MM.1S (cell line): ENCODE data around the gene C15orf62.

Experiments used
- DNase-seq: peaks from one replicate; pipeline ENCODE4 v3.0.0-alpha.2; 2015
- H2AFZ ChIP-seq: fragments of 300-600 bp; sonication (generic); 2 replicates; pipeline ENCODE4 v1.6.0; 2016; ENCODE audit warnings: antibody characterized with exemption, low read length
- H3F3A ChIP-seq: fragments of 300-600 bp; sonication (generic); 2 replicates; pipeline ENCODE4 v1.6.1; 2016; ENCODE audit warnings: mild to moderate bottlenecking, antibody characterized with exemption, low read length, moderate library complexity, mixed read lengths; ENCODE audit not compliant: insufficient read depth
- H3K27ac ChIP-seq: fragments of 300-600 bp; sonication (generic); 2 replicates; pipeline ENCODE4 v1.5.1; 2016; ENCODE audit warnings: mild to moderate bottlenecking, low read length
- H3K27me3 ChIP-seq: fragments of 300-600 bp; sonication (generic); replicated peaks from 2 replicates; pipeline ENCODE4 v1.6.0; 2016; ENCODE audit warnings: low read length; ENCODE audit not compliant: insufficient read depth
- H3K36me3 ChIP-seq: fragments of 300-600 bp; sonication (generic); replicated peaks from 2 replicates; pipeline ENCODE4 v1.6.1; 2016; ENCODE audit warnings: mild to moderate bottlenecking, low read length, mixed read lengths; ENCODE audit not compliant: insufficient read depth
- H3K4me1 ChIP-seq: fragments of 300-600 bp; sonication (generic); 2 replicates; pipeline ENCODE4 v1.6.1; 2016; ENCODE audit warnings: low read length, mixed read lengths
- H3K4me2 ChIP-seq: fragments of 300-600 bp; sonication (generic); 2 replicates; pipeline ENCODE4 v1.6.0; 2016; ENCODE audit warnings: low read depth, low read length
- H3K4me3 ChIP-seq: fragments of 300-600 bp; sonication (generic); 2 replicates; pipeline ENCODE4 v1.5.1; 2016; ENCODE audit warnings: low read length, mixed read lengths
- H3K79me2 ChIP-seq: fragments of 300-600 bp; sonication (generic); 2 replicates; pipeline ENCODE4 v1.6.1; 2016; ENCODE audit warnings: mixed run types, low read length, mixed read lengths
- H3K9ac ChIP-seq: fragments of 300-600 bp; sonication (generic); 2 replicates; pipeline ENCODE4 v1.6.1; 2016; ENCODE audit warnings: low read length, mixed read lengths
- H3K9me2 ChIP-seq: fragments of 300-600 bp; sonication (generic); replicated peaks from 2 replicates; pipeline ENCODE4 v1.6.1; 2016; ENCODE audit warnings: mild to moderate bottlenecking, low read length, mixed read lengths; ENCODE audit not compliant: insufficient read depth
- H3K9me3 ChIP-seq: fragments of 300-600 bp; sonication (generic); replicated peaks from 2 replicates; pipeline ENCODE4 v1.6.1; 2016; ENCODE audit warnings: mild to moderate bottlenecking, low read length, mixed read lengths; ENCODE audit not compliant: insufficient read depth
- H4K20me1 ChIP-seq: fragments of 300-600 bp; sonication (generic); 2 replicates; pipeline ENCODE4 v1.6.1; 2016; ENCODE audit warnings: mild to moderate bottlenecking, low read length, moderate library complexity, mixed read lengths; ENCODE audit not compliant: insufficient read depth
- CTCF ChIP-seq: fragments of 300-600 bp; sonication (generic); IDR thresholded peaks from 2 replicates; pipeline ENCODE4 v1.5.1; 2016; ENCODE audit warnings: antibody characterized with exemption, low read length, mixed read lengths
- EZH2 ChIP-seq: fragments of 300-600 bp; sonication (generic); optimal IDR thresholded peaks from 2 replicates; pipeline ENCODE3; 2017; ENCODE audit warnings: low read depth, mild to moderate bottlenecking, antibody characterized with exemption, low read length, mixed read lengths
- EZH2phosphoT487 ChIP-seq: fragments of 300-600 bp; sonication (generic); IDR thresholded peaks from 2 replicates; pipeline ENCODE4 v1.6.1; 2018; ENCODE audit warnings: antibody characterized with exemption, low read length

Gene C15orf62

GRCh38 chr15:40793216-40793989 is 23.6 kb downstream of the C15orf62 start:
- Histone ChIP-seq H3K4me3 (no peak overlapping the region), H4K20me1 (no peaks in the 10 kb centered on the region), H3K27ac (no peak overlapping the region), H3K79me2 (peaks cover 5% of the 10 kb centered on the region; the same call in 1 of the 2 replicates), H3K36me3 (no peaks in the 10 kb centered on the region), H2AFZ (no peak overlapping the region), H3K4me2 (no peak overlapping the region), H3K4me1 (no peaks in the 10 kb centered on the region), H3K9me3 (no peaks in the 10 kb centered on the region), H3K9ac (no peak overlapping the region), H3K9me2 (no peaks in the 10 kb centered on the region), H3F3A (no peaks in the 10 kb centered on the region), H3K27me3 (no peaks in the 10 kb centered on the region)
- no peak for DNase-seq
- no peak for TF ChIP-seq EZH2phosphoT487
- TF ChIP-seq CTCF: no peak
- TF ChIP-seq EZH2: no peak

DNA sequence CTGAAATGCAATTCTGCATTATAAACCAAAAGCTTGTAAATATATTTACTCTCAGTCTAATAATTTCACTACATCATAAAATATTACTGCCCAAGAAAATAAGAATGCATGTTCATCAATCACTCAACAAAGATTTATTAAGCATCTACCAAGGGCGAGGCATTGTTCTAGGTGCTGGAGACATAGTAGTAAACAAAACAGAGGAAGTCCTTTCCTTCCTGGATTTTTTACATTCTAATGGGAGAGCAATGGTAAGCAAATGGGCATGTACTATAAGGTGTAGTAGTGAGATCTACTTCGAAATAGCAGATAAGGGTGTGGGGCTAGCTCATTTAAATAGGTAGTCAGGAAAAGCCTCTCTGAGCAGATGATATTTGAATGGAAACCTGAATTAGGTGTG is 26.3 kb downstream of the C15orf62 start:
- Histone ChIP-seq H2AFZ (no peak overlapping the region), H3K9ac (no peak overlapping the region), H3K79me2 (peaks cover 5% of the 10 kb centered on the region; the same call in 1 of the 2 replicates), H3K27me3 (no peaks in the 10 kb centered on the region), H3K4me3 (no peak overlapping the region), H3K27ac (no peak overlapping the region), H3K9me3 (no peaks in the 10 kb centered on the region), H3K9me2 (no peaks in the 10 kb centered on the region), H3K4me1 (no peaks in the 10 kb centered on the region), H3K4me2 (no peak overlapping the region), H3K36me3 (no peaks in the 10 kb centered on the region), H4K20me1 (no peaks in the 10 kb centered on the region), H3F3A (no peaks in the 10 kb centered on the region)
- TF ChIP-seq EZH2phosphoT487 (no peak), EZH2 (no peak), CTCF (no peak)
- DNase-seq: no peak

DNA sequence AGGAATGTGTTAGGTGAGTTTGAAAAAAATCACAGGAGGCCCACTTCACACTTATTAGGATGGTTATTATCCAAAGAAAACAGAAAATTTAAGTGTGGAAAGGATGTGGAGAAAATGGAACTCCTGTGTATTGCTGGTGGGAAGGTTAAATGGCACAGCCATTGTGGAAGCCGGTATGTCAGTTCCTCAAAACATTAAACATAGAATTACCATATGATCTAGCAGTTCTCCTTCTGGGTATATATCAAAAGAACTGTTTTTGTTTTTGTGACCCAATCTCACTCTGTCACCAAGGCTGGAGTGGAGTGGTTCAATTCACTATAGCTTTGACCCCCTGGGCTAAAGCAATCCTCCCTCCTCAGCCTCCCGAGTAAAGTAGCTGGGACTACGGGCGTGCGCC is 26.7 kb downstream of the C15orf62 start:
- Histone ChIP-seq H3K27ac (no peak overlapping the region), H4K20me1 (no peaks in the 10 kb centered on the region), H3K27me3 (no peaks in the 10 kb centered on the region), H3K9me3 (no peaks in the 10 kb centered on the region), H3K9ac (no peak overlapping the region), H2AFZ (no peak overlapping the region), H3K4me1 (no peaks in the 10 kb centered on the region), H3K79me2 (peaks cover 5% of the 10 kb centered on the region; the same call in 1 of the 2 replicates), H3F3A (no peaks in the 10 kb centered on the region), H3K36me3 (no peaks in the 10 kb centered on the region), H3K4me2 (no peak overlapping the region), H3K4me3 (no peak overlapping the region), H3K9me2 (no peaks in the 10 kb centered on the region)
- TF ChIP-seq EZH2phosphoT487 (no peak), EZH2 (no peak), CTCF (no peak)
- DNase-seq: no peak
